Measurements from ENCODE around the gene FAT2.
A peak's percentile ranks its signal among the peaks of the same experiment; 100 is the strongest.
"Not testable (repeated sequence)": the region's sequence is repeated elsewhere in the genome, so short reads cannot be mapped to it uniquely, and the experiment has no call there.

The FAT2 gene

GRCh38 chr5:151581347-151581746 is 9.8 kb downstream of the FAT2 start:
- no peak for DNase-seq

GRCh38 chr5:151580858-151581257 is 10.3 kb downstream of the FAT2 start:
- no peak for DNase-seq

GRCh38 chr5:151580239-151580638 is 10.9 kb downstream of the FAT2 start:
- DNase-seq = no peak

- DNase-seq = not testable (repeated sequence)
Measured at GRCh38 chr5:151579146-151579545, 12.0 kb downstream of the FAT2 start.

GRCh38 chr5:151578326-151579025 is 12.7 kb downstream of the FAT2 start:
- no peak for DNase-seq

GRCh38 chr5:151577566-151577965 is 13.6 kb downstream of the FAT2 start:
- no peak for DNase-seq

GRCh38 chr5:151574444-151574996 is 16.6 kb downstream of the FAT2 start:
- DNase-seq = no peak

- DNase-seq = no peak
Measured at GRCh38 chr5:151572657-151573368, 18.3 kb downstream of the FAT2 start.

GRCh38 chr5:151571270-151572173 is 19.6 kb downstream of the FAT2 start:
- no peak for DNase-seq

- DNase-seq = no peak
Measured at GRCh38 chr5:151570512-151571269, 20.4 kb downstream of the FAT2 start.

GRCh38 chr5:151570058-151570457 is 21.1 kb downstream of the FAT2 start:
- no peak for DNase-seq

- DNase-seq = no peak
Measured at GRCh38 chr5:151569132-151570046, 21.7 kb downstream of the FAT2 start.

GRCh38 chr5:151568036-151568435 is 23.1 kb downstream of the FAT2 start:
- no peak for DNase-seq

GRCh38 chr5:151565971-151566370 is 25.2 kb downstream of the FAT2 start:
- no peak for DNase-seq

GRCh38 chr5:151562019-151562707 is 29.0 kb downstream of the FAT2 start:
- no peak for DNase-seq

GRCh38 chr5:151557951-151558350 is 33.2 kb downstream of the FAT2 start:
- no peak for DNase-seq

- DNase-seq = no peak
Measured at GRCh38 chr5:151557466-151557865, 33.7 kb downstream of the FAT2 start.

- DNase-seq = peak; percentile 10
Measured at GRCh38 chr5:151556806-151557205, 34.3 kb downstream of the FAT2 start.

GRCh38 chr5:151555760-151556576 is 35.2 kb downstream of the FAT2 start:
- no peak for DNase-seq

GRCh38 chr5:151553695-151554094 is 37.4 kb downstream of the FAT2 start:
- no peak for DNase-seq
